ENCODE data around the gene C6orf132. TPM values are rescaled to one million over a fixed set of nuclear protein-coding genes. Genes with fewer than 3 reads are reported as not detected.

Gene C6orf132
- total RNA-seq, 2 donors from 2014 or later, result 1.9 to 2.8 TPM

DNA sequence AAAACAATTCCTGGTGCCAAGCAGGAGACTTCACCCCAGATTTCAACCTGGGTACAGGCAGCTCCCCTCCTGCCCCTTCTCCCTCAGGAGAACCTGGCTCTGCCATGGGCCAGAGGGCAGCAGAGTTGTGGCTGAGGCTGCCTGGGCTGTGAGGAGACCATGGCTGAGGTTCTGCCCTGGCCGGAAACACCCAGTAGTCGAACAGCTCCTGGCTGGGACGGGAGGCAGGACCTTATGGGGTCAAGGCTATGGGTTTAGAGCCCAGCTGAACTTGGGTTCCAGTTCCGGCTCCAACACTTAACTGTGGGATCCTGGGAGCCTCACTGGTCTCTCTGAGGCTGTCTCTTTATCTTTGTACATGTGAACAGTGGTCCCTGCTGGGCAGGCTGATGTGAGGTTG, 8.5 kb downstream of the C6orf132 start:
- H3K4me3 ChIP-seq, result no peak overlapping the region
- DNase-seq (ENCODE audit: low spot score), result no peak
- no peaks in the 10 kb centered on the region for H3K9me3 ChIP-seq
- no peaks in the 10 kb centered on the region for H3K36me3 ChIP-seq
- TF ChIP-seq, protein P1, sequence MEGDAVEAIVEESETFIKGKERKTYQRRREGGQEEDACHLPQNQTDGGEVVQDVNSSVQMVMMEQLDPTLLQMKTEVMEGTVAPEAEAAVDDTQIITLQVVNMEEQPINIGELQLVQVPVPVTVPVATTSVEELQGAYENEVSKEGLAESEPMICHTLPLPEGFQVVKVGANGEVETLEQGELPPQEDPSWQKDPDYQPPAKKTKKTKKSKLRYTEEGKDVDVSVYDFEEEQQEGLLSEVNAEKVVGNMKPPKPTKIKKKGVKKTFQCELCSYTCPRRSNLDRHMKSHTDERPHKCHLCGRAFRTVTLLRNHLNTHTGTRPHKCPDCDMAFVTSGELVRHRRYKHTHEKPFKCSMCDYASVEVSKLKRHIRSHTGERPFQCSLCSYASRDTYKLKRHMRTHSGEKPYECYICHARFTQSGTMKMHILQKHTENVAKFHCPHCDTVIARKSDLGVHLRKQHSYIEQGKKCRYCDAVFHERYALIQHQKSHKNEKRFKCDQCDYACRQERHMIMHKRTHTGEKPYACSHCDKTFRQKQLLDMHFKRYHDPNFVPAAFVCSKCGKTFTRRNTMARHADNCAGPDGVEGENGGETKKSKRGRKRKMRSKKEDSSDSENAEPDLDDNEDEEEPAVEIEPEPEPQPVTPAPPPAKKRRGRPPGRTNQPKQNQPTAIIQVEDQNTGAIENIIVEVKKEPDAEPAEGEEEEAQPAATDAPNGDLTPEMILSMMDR (IDR thresholded peaks at IDR 0.05), result no peak
- no peak overlapping the region for H3K27ac ChIP-seq
- H3K4me1 ChIP-seq, result peaks cover 0 to 3% of the 10 kb centered on the region in 2 donors
- H3K27me3 ChIP-seq, result no peaks in the 10 kb centered on the region

DNA sequence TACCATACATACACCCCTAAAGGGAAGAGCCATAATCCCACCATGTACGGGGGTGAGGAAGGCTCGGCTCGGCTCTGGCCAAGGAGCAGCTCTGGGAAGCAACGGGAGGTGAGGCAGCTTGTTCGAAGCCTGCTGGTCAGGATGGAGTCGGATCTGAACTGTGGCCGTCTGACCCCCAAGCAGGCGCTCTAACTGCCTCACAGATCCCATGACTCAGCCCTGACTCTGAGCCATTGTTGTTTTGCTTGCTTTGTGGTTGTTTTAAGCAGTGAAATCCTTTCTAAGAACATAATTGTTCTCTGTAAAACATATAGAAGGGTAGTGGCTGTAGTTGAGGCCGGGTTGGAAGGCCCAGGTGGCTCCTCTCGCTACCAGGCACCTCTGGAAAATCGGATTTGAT, 10.9 kb downstream of the C6orf132 start:
- Histone ChIP-seq H3K4me1 (peaks cover 0 to 9% of the 10 kb centered on the region in 2 donors), H3K27me3 (no peaks in the 10 kb centered on the region), H3K27ac (no peak overlapping the region), H3K4me3 (no peak overlapping the region), H3K36me3 (no peaks in the 10 kb centered on the region), H3K9me3 (no peaks in the 10 kb centered on the region)
- DNase-seq (ENCODE audit: low spot score), result no peak
- TF ChIP-seq, protein P1 (IDR thresholded peaks at IDR 0.05), result no peak

GRCh38 chr6:42129360-42129676, 13.1 kb downstream of the C6orf132 start:
- H3K4me1 ChIP-seq, result peaks cover 0 to 9% of the 10 kb centered on the region in 2 donors
- no peak overlapping the region for H3K4me3 ChIP-seq
- TF ChIP-seq, protein P1 (IDR thresholded peaks at IDR 0.05), result no peak
- H3K27me3 ChIP-seq, result no peaks in the 10 kb centered on the region
- H3K36me3 ChIP-seq, result no peaks in the 10 kb centered on the region
- H3K9me3 ChIP-seq, result no peaks in the 10 kb centered on the region
- no peak for DNase-seq (ENCODE audit: low spot score)
- no peak overlapping the region for H3K27ac ChIP-seq

DNA sequence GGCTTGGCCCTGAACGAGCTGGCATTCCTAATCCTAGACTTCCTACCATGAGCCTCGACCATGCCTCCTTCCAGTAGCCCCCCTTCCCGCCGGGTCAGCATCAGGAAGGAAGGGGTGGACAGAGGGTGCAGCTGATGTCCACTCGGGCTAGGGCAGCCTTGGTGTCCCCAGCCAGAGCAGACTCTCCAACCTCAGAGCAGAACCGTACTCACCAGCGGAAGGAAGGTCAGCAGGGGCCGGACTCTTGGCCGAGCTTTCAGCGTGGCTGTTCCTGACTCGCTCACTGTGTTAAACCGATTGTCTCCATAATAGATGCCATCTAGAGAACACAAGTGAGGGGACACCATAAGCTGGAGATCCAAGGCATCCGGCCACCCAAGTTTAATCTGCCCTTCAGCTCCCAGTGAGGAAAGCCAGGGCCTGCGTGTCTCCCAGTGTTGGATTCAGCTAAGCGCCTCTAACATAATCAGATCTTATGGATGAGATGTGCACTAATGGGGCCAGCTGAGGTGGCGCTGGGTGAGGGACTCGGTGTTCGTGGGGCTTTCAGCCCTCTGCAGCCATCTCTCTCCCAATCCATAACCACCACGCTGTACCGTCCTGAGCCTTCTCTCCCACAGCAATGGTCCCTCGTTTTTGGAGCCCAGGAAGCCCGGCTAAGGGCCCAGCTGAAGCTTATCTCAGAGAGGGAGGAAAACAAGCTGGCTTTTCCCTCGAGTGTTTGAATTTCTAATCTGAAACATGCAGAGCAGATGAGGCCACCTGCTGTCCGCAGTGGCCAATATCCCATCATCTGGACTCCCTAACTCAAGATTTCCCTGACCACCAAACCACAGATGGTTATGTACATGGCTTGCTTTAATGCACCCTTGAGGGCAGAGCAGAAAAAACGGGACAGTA, 13.7 kb downstream of the C6orf132 start:
- TF ChIP-seq, protein P1 (IDR thresholded peaks at IDR 0.05), result peak in 1 of 2 donors; percentile 36
- no peak for DNase-seq (ENCODE audit: low spot score)
- H3K9me3 ChIP-seq, result no peaks in the 10 kb centered on the region
- no peaks in the 10 kb centered on the region for H3K27me3 ChIP-seq
- no peaks in the 10 kb centered on the region for H3K36me3 ChIP-seq
- H3K27ac ChIP-seq, result no peak overlapping the region
- peaks cover 0 to 9% of the 10 kb centered on the region in 2 donors for H3K4me1 ChIP-seq
- H3K4me3 ChIP-seq, result no peak overlapping the region

DNA sequence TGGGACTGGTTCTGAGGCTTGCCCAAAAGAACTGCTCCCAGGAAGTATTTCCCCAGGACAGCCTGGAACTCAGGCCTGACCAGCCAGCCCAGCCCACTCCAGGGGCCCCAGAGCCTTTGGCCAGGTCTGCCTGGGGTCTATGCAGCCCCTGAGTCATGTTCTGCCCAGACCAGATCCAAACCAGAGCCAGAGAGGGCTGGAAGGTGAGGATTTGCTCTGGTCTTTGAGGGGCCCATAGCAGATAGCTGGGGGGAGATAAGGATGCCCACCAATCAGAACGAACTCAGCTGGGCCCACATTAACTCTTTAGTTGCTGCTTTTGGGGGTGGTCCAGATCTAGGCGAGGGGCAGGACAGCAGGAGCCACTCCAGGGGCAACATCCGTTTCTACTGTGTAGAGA, 16.8 kb downstream of the C6orf132 start:
- no peak overlapping the region for H3K27ac ChIP-seq
- no peaks in the 10 kb centered on the region for H3K27me3 ChIP-seq
- no peaks in the 10 kb centered on the region for H3K9me3 ChIP-seq
- H3K4me1 ChIP-seq, result peaks cover 0 to 9% of the 10 kb centered on the region in 2 donors
- TF ChIP-seq, protein P1 (IDR thresholded peaks at IDR 0.05), result no peak
- no peak for DNase-seq (ENCODE audit: low spot score)
- H3K4me3 ChIP-seq, result no peak overlapping the region
- H3K36me3 ChIP-seq, result no peaks in the 10 kb centered on the region
